Neural progenitor cell (in vitro differentiated cells): ENCODE measurements around the gene ALDH3A1. TPM values are rescaled to one million over a fixed set of nuclear protein-coding genes. Genes with fewer than 3 reads are reported as not detected.
A peak's percentile ranks its signal among the peaks of the same experiment; 100 is the strongest.
"Not testable (repeated sequence)": the region's sequence is repeated elsewhere in the genome, so short reads cannot be mapped to it uniquely, and the experiment has no call there.

Experiments used
- DNase-seq: peaks from one replicate; pipeline ENCODE4 v3.0.0-alpha.2; 2016; ENCODE audit warnings: low spot score
- H2AFZ ChIP-seq: fragments of 200-600 bp; sonication (generic); replicated peaks from 2 replicates; pipeline ENCODE4 v1.6.1; 2016; ENCODE audit warnings: antibody characterized with exemption
- H3F3A ChIP-seq: fragments of 200-600 bp; sonication (generic); 2 replicates; pipeline ENCODE4 v1.6.1; 2016; ENCODE audit warnings: antibody characterized with exemption, low read depth
- H3K27ac ChIP-seq: fragments of 200-600 bp; sonication (generic); 2 replicates; pipeline ENCODE4 v1.5.1; 2016; ENCODE audit warnings: mild to moderate bottlenecking
- H3K27me3 ChIP-seq: fragments of 200-600 bp; sonication (generic); 2 replicates; pipeline ENCODE4 v1.6.1; 2016; ENCODE audit warnings: mild to moderate bottlenecking, moderate library complexity
- H3K36me3 ChIP-seq: fragments of 200-600 bp; sonication (generic); 2 replicates; pipeline ENCODE4 v1.5.1; 2016
- H3K4me1 ChIP-seq: fragments of 200-600 bp; sonication (generic); 2 replicates; pipeline ENCODE4 v1.6.1; 2016; ENCODE audit warnings: mixed run types
- H3K4me2 ChIP-seq: fragments of 200-600 bp; sonication (generic); 2 replicates; pipeline ENCODE4 v1.6.1; 2016
- H3K4me3 ChIP-seq: fragments of 200-600 bp; sonication (generic); 2 replicates; pipeline ENCODE4 v1.5.1; 2016
- H3K79me2 ChIP-seq: fragments of 200-600 bp; sonication (generic); 2 replicates; pipeline ENCODE4 v1.6.1; 2016; ENCODE audit warnings: low read depth
- H3K9ac ChIP-seq: fragments of 200-600 bp; sonication (generic); 2 replicates; pipeline ENCODE4 v1.6.1; 2016
- H3K9me3 ChIP-seq: fragments of 200-600 bp; sonication (generic); 2 replicates; pipeline ENCODE4 v1.5.1; 2016; ENCODE audit warnings: low read depth
- H4K20me1 ChIP-seq: fragments of 200-600 bp; sonication (generic); 2 replicates; pipeline ENCODE4 v1.6.1; 2016; ENCODE audit warnings: low read depth
- H3K27ac Mint-ChIP-seq: 3 replicates; pipeline ENCODE4 v1.8.0; 2021; ENCODE audit warnings: mixed read lengths
- H3K27me3 Mint-ChIP-seq: 2 replicates; pipeline ENCODE4 v1.8.0; 2022; ENCODE audit warnings: low read depth, mild to moderate bottlenecking, inconsistent platforms, moderate library complexity, mixed read lengths; ENCODE audit not compliant: insufficient read depth
- H3K36me3 Mint-ChIP-seq: 3 replicates; pipeline ENCODE4 v1.8.0; 2021; ENCODE audit warnings: mixed read lengths
- H3K4me1 Mint-ChIP-seq: 3 replicates; pipeline ENCODE4 v1.8.0; 2021; ENCODE audit warnings: mixed read lengths
- H3K4me3 Mint-ChIP-seq: 3 replicates; pipeline ENCODE4 v1.8.0; 2021; ENCODE audit warnings: mild to moderate bottlenecking, moderate library complexity, mixed read lengths
- H3K9me3 Mint-ChIP-seq: 3 replicates; pipeline ENCODE4 v1.8.0; 2020; ENCODE audit warnings: mixed read lengths
- CTCF ChIP-seq: fragments of 200-600 bp; sonication (generic); IDR thresholded peaks from 2 replicates; pipeline ENCODE4 v1.5.1; 2017; ENCODE audit warnings: antibody characterized with exemption, mild to moderate bottlenecking
- EZH2 ChIP-seq: fragments of 200-600 bp; sonication (generic); IDR thresholded peaks from 2 replicates; pipeline ENCODE4 v1.6.1; 2017; ENCODE audit warnings: antibody characterized with exemption, mild to moderate bottlenecking, moderate library complexity
- EZH2phosphoT487 ChIP-seq: fragments of 200-600 bp; sonication (generic); IDR thresholded peaks from 2 replicates; pipeline ENCODE4 v1.6.1; 2017; ENCODE audit warnings: antibody characterized with exemption
- total RNA-seq: library from RNA; depleted of rRNA; stranded (reverse); fragments of >200 nt; gene quantifications from 2 replicates; pipeline ENCODE4 v1.2.3, GENCODE V29; 2015; ENCODE audit warnings: low replicate concordance

The ALDH3A1 gene
- total RNA-seq, 1 donor from 2014 or later, result not detected

- H3K27me3 ChIP-seq, result no peaks in the 10 kb centered on the region
- H3K9ac ChIP-seq, result no peak overlapping the region
- Mint-ChIP-seq H3K27ac (no peak overlapping the region), H3K36me3 (no peaks in the 10 kb centered on the region), H3K4me3 (no peak overlapping the region), H3K9me3 (no peaks in the 10 kb centered on the region), H3K27me3 (peaks cover 6% of the 10 kb centered on the region), H3K4me1 (no peaks in the 10 kb centered on the region)
- H3F3A ChIP-seq, result no peaks in the 10 kb centered on the region
- no peak overlapping the region for H2AFZ ChIP-seq
- H3K9me3 ChIP-seq, result no peaks in the 10 kb centered on the region
- H3K4me1 ChIP-seq, result no peaks in the 10 kb centered on the region
- peak; percentile 99 for TF ChIP-seq CTCF
- TF ChIP-seq EZH2, result no peak
- H3K27ac ChIP-seq, result no peak overlapping the region
- no peak overlapping the region for H3K4me3 ChIP-seq
- no peaks in the 10 kb centered on the region for H3K79me2 ChIP-seq
- H3K4me2 ChIP-seq, result no peak overlapping the region
- DNase-seq, result peak; percentile 84
- no peaks in the 10 kb centered on the region for H4K20me1 ChIP-seq
- H3K36me3 ChIP-seq, result no peaks in the 10 kb centered on the region
Measured at GRCh38 chr17:19766421-19767270, 18.5 kb upstream of the ALDH3A1 start.

- no peaks in the 10 kb centered on the region for H3F3A ChIP-seq
- no peak overlapping the region for H3K4me2 ChIP-seq
- TF ChIP-seq EZH2phosphoT487 (no peak), CTCF (no peak), EZH2 (no peak)
- no peaks in the 10 kb centered on the region for H3K36me3 Mint-ChIP-seq
- no peak overlapping the region for H3K9ac ChIP-seq
- no peaks in the 10 kb centered on the region for H3K4me1 ChIP-seq
- H3K9me3 ChIP-seq, result no peaks in the 10 kb centered on the region
- no peak for DNase-seq
- no peak overlapping the region for H3K27ac ChIP-seq
- no peaks in the 10 kb centered on the region for H3K79me2 ChIP-seq
- H4K20me1 ChIP-seq, result no peaks in the 10 kb centered on the region
- no peaks in the 10 kb centered on the region for H3K9me3 Mint-ChIP-seq
- H3K27ac Mint-ChIP-seq, result no peak overlapping the region
- no peak overlapping the region for H3K4me3 Mint-ChIP-seq
- H3K36me3 ChIP-seq, result no peaks in the 10 kb centered on the region
- no peaks in the 10 kb centered on the region for H3K27me3 ChIP-seq
- no peak overlapping the region for H3K4me3 ChIP-seq
- H3K4me1 Mint-ChIP-seq, result no peaks in the 10 kb centered on the region
- no peak overlapping the region for H2AFZ ChIP-seq
- peaks cover 8% of the 10 kb centered on the region for H3K27me3 Mint-ChIP-seq
Measured at GRCh38 chr17:19766016-19766415, 17.9 kb upstream of the ALDH3A1 start.

- H3K9me3 ChIP-seq, H3K4me1 Mint-ChIP-seq, H3K4me2 ChIP-seq, H3K4me3 Mint-ChIP-seq, H3K36me3 ChIP-seq, H3K27ac ChIP-seq, H3K4me1 ChIP-seq, H4K20me1 ChIP-seq, H3K27me3 Mint-ChIP-seq, H3K9ac ChIP-seq, H3F3A ChIP-seq, DNase-seq, H3K9me3 Mint-ChIP-seq, H3K27ac Mint-ChIP-seq, H3K79me2 ChIP-seq, H3K4me3 ChIP-seq, H3K36me3 Mint-ChIP-seq, H3K27me3 ChIP-seq, H2AFZ ChIP-seq: not testable (repeated sequence)
Measured at GRCh38 chr17:19763991-19764390, 15.9 kb upstream of the ALDH3A1 start.

- Histone ChIP-seq H3K4me3 (no peak overlapping the region), H3K4me2 (no peak overlapping the region), H3K4me1 (peaks cover 3% of the 10 kb centered on the region), H3K27ac (no peak overlapping the region), H3K9ac (no peak overlapping the region), H2AFZ (no peak overlapping the region), H3K27me3 (no peaks in the 10 kb centered on the region), H3K9me3 (no peaks in the 10 kb centered on the region), H3F3A (no peaks in the 10 kb centered on the region), H3K36me3 (no peaks in the 10 kb centered on the region), H3K79me2 (no peaks in the 10 kb centered on the region), H4K20me1 (no peaks in the 10 kb centered on the region)
- DNase-seq, result no peak
- no peaks in the 10 kb centered on the region for H3K4me1 Mint-ChIP-seq
- H3K27ac Mint-ChIP-seq, result no peak overlapping the region
- no peaks in the 10 kb centered on the region for H3K9me3 Mint-ChIP-seq
- no peak overlapping the region for H3K4me3 Mint-ChIP-seq
- H3K27me3 Mint-ChIP-seq, result peaks cover 8% of the 10 kb centered on the region
- TF ChIP-seq CTCF (no peak), EZH2phosphoT487 (no peak), EZH2 (no peak)
- no peaks in the 10 kb centered on the region for H3K36me3 Mint-ChIP-seq
Measured at GRCh38 chr17:19763416-19763815, 15.3 kb upstream of the ALDH3A1 start.
